ENCODE data around the gene JAK3. TPM values are rescaled to one million over a fixed set of nuclear protein-coding genes. Genes with fewer than 3 reads are reported as not detected.
A peak's percentile ranks its signal among the peaks of the same experiment; 100 is the strongest.

The JAK3 gene
- total and polyA plus RNA-seq, 7 donors, result 0.46 to 22.0 (median 1.4) TPM

DNA sequence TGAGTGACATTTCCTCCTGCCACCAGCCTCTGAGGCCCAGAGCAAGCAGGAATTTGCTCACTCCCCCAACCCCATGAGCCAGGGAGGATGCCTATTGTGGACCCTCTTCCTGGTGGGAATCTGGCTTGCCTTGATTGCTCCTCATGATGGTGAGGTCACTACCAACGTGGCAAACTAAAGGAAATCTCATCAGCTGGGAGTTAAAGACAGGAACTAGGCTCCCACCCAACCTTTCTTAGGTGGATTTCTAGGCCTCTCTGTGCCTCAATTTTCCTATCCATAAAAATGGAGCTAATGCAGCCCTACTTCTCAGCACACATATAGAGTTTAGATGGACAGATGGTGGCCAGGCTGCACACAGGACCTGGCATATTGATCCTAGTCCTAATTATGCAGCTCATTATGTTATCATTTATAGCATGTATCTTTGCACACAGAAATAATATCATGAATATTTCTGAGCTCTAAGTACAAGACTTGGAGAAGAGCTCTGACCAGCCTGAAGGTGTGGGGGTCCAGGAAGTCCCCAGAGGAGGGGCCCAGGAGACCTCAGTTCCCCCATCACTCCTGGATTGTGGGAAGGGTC, 50.9 kb downstream of the JAK3 start:
- TF ChIP-seq EP300 (IDR thresholded peaks at IDR 0.05) (no peak), POLR2A (IDR thresholded peaks at IDR 0.05) (no peak), POLR2AphosphoS5 (IDR thresholded peaks at IDR 0.05) (no peak)
- TF ChIP-seq, protein P1, sequence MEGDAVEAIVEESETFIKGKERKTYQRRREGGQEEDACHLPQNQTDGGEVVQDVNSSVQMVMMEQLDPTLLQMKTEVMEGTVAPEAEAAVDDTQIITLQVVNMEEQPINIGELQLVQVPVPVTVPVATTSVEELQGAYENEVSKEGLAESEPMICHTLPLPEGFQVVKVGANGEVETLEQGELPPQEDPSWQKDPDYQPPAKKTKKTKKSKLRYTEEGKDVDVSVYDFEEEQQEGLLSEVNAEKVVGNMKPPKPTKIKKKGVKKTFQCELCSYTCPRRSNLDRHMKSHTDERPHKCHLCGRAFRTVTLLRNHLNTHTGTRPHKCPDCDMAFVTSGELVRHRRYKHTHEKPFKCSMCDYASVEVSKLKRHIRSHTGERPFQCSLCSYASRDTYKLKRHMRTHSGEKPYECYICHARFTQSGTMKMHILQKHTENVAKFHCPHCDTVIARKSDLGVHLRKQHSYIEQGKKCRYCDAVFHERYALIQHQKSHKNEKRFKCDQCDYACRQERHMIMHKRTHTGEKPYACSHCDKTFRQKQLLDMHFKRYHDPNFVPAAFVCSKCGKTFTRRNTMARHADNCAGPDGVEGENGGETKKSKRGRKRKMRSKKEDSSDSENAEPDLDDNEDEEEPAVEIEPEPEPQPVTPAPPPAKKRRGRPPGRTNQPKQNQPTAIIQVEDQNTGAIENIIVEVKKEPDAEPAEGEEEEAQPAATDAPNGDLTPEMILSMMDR (IDR thresholded peaks at IDR 0.05), result no peak
- 10 to 58% methylated on average over 1 of the region's 1 CpG for WGBS, 2 donors
- no peak overlapping the region for H3K4me3 ChIP-seq
- no peaks in the 10 kb centered on the region for H3K9me3 ChIP-seq
- H3K27ac ChIP-seq, result peak overlapping the region in 1 of 4 donors; percentile 26
- intact Hi-C loops (cut with DNase I), result no loop called here
- peaks cover 18 to 57% (median 31%) of the 10 kb centered on the region in 3 donors for H3K27me3 ChIP-seq
- DNase-seq, result no peak
- no peaks in the 10 kb centered on the region for H3K36me3 ChIP-seq
- H3K4me1 ChIP-seq, result peaks cover 0 to 6% (median 0%) of the 10 kb centered on the region in 4 donors

GRCh38 chr19:17796013-17796837, 51.6 kb downstream of the JAK3 start:
- intact Hi-C loops (cut with DNase I), result no loop called here
- 12 to 54% methylated on average over 6 of the region's 6 CpGs for WGBS, 2 donors
- Histone ChIP-seq H3K27me3 (peaks cover 18 to 57% (median 31%) of the 10 kb centered on the region in 3 donors), H3K36me3 (no peaks in the 10 kb centered on the region), H3K4me1 (peaks cover 0 to 6% (median 0%) of the 10 kb centered on the region in 4 donors), H3K4me3 (peak overlapping the region in 1 of 4 donors; percentile 11), H3K9me3 (no peaks in the 10 kb centered on the region), H3K27ac (peak overlapping the region in 1 of 4 donors; percentile 29)
- DNase-seq, result no peak
- TF ChIP-seq, protein P1 (IDR thresholded peaks at IDR 0.05), result no peak
- TF ChIP-seq POLR2A (IDR thresholded peaks at IDR 0.05) (peak in 1 of 2 donors; percentile 59), EP300 (IDR thresholded peaks at IDR 0.05) (no peak), POLR2AphosphoS5 (IDR thresholded peaks at IDR 0.05) (peak in 1 of 4 donors; percentile 16)

DNA sequence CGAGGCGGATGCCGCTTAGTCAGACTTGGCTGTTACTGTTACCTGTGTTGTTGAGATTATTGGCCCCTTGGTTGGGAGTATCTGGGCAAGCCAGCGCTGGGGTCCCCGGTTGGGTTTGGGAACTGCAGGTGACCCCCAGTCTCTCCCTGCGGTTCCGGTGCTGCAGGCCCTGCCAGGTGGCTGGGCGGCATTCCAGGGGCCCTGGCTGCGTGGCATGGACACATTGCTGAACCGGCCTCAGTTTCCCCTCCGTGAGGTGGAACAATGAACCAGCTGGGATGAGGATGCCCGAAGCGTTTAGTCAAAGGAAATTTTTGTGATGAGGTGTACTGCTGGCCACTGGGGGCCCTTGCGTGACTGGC, 52.3 kb downstream of the JAK3 start:
- TF ChIP-seq, protein P1 (IDR thresholded peaks at IDR 0.05), result no peak
- no peak for TF ChIP-seq EP300 (IDR thresholded peaks at IDR 0.05)
- Histone ChIP-seq H3K4me1 (peaks cover 0 to 6% (median 0%) of the 10 kb centered on the region in 4 donors), H3K4me3 (peak overlapping the region in 1 of 4 donors; percentile 11), H3K27me3 (peaks cover 18 to 57% (median 31%) of the 10 kb centered on the region in 3 donors), H3K27ac (peak overlapping the region in 1 of 4 donors; percentile 29), H3K9me3 (no peaks in the 10 kb centered on the region), H3K36me3 (no peaks in the 10 kb centered on the region)
- intact Hi-C loops (cut with DNase I), result no loop called here
- 6 to 35% methylated on average over 14 of the region's 14 CpGs for WGBS, 2 donors
- DNase-seq, result no peak

DNA sequence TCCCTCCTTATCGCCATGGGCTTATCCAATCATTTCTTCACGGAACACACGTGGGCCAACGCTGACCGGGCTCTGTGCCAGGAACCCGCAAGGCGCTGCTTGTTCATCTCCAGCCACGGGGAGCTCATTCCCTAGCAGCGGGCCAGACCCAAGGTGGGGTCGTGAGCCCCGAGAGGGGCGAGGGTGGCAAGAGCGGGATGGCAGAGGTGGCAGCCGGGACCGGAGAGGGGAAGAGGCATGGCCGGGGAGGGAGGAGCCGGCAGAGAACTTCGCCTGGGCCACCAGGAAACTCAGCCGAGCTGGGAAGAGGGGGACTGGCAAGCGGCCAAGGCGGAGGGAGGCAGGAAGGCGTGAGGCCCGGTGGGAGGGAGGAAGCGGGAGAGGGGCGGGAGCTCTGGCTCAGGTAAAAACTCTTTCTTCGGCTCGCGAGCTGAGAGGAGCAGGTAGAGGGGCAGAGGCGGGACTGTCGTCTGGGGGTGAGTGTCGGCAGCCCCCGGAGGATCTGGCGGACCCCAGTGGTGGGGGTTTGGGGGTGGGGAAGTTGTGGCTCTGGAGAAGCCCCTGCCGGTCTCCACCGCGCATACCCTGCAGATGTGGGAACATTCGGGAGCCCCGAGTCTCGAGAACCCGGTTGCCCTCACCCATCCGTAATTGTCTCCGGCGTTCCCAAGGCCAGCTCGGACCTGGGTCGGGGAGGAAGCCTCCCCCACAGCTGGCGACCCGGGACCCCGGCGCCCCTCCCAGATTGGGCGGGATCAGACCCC, 52.9 kb downstream of the JAK3 start, which contains the start of gene B3GNT3:
B3GNT3 (plus strand) TSS at position 408 of the 764 bp plus-strand sequence. CDS start 12,670 bp downstream, outside the sequence.
- WGBS, 2 donors, result 1 to 6% methylated on average over 50 of the region's 50 CpGs
- Histone ChIP-seq H3K4me3 (peak within 1 kb of the TSS in 1 of 4 donors; percentile 11), H3K27ac (peak within 1 kb of the TSS in 1 of 4 donors; percentile 29), H3K9me3 (no peaks in the 10 kb centered on the region), H3K4me1 (peaks cover 0 to 6% (median 0%) of the 10 kb centered on the region in 4 donors), H3K36me3 (no peaks in the 10 kb centered on the region), H3K27me3 (peaks cover 18 to 57% (median 31%) of the 10 kb centered on the region in 3 donors)
- TF ChIP-seq, protein P1 (IDR thresholded peaks at IDR 0.05), result no peak
- TF ChIP-seq POLR2A (IDR thresholded peaks at IDR 0.05) (peak in 1 of 2 donors; percentile 82), POLR2AphosphoS5 (IDR thresholded peaks at IDR 0.05) (peak in 1 of 4 donors; percentile 50)
- intact Hi-C loops (cut with DNase I), result no loop called here
- DNase-seq, result no peak
